Gastroesophageal sphincter (tissue), 4 donors: ENCODE measurements around the gene IRGQ. TPM values are rescaled to one million over a fixed set of nuclear protein-coding genes. Genes with fewer than 3 reads are reported as not detected.

ENCODE experiments used
- ATAC-seq: fragments of 150-250 bp; one replicate; pipeline ENCODE4 v1.9.1; 2016; ENCODE audit warnings: mild to moderate bottlenecking, moderate library complexity
- H3K27ac ChIP-seq, 4 donors: fragments of 200-600 bp; sonication (generic) in 3 of 4; 1 replicate in 3 of 4; 2 replicates in 1 of 4; pipeline ENCODE4 v1.5.1; 2016 to 2019
- H3K27me3 ChIP-seq: fragments of 200-600 bp; sonication (generic); one replicate; pipeline ENCODE4 v1.5.1; 2019
- H3K36me3 ChIP-seq, 2 donors: fragments of 200-600 bp; sonication (generic); one replicate each; pipeline ENCODE4 v1.5.1; 2019; ENCODE audit warnings: control low read depth in 1 of 2
- H3K4me1 ChIP-seq, 3 donors: fragments of 200-600 bp; sonication (generic); 1 replicate in 2 of 3; 2 replicates in 1 of 3; pipeline ENCODE4 v1.5.1; 2016 to 2019; ENCODE audit warnings: control low read depth in 2 of 3
- H3K4me3 ChIP-seq, 2 donors: fragments of 200-600 bp; sonication (generic); one replicate each; pipeline ENCODE4 v1.5.1; 2019; ENCODE audit warnings: mild to moderate bottlenecking in 1 of 2, moderate library complexity in 1 of 2
- H3K9me3 ChIP-seq, 3 donors: fragments of 200-600 bp; sonication (generic); one replicate each; pipeline ENCODE4 v1.5.1; 2017 to 2019; ENCODE audit warnings: control low read depth in 2 of 3
- EP300 ChIP-seq: sonication (generic); formaldehyde crosslinking; IDR thresholded peaks from one replicate; pipeline ENCODE4 v1.6.1; 2017; ENCODE audit warnings: antibody characterized with exemption, mild to moderate bottlenecking
- POLR2A ChIP-seq, 2 donors: fragments of 450-650 bp; IDR thresholded peaks; one replicate each; pipeline ENCODE4 v1.6.1; 2017; ENCODE audit warnings: antibody characterized with exemption in 2 of 2, mild to moderate bottlenecking in 2 of 2, moderate library complexity in 1 of 2
- POLR2AphosphoS5 ChIP-seq: sonication (generic); formaldehyde crosslinking; IDR thresholded peaks from one replicate; pipeline ENCODE4 v1.6.1; 2017; ENCODE audit warnings: antibody characterized with exemption
- WGBS, 2 donors: methylation state at CpG; one replicate each; pipeline ENCODE4 v1.1.5; 2018; ENCODE audit warnings: low coverage in 1 of 2; 5-methylcytosine and 5-hydroxymethylcytosine counted together
- total RNA-seq, 4 donors: library from RNA; depleted of rRNA; stranded (reverse); fragments of >200 nt; gene quantifications; one replicate each; pipeline ENCODE4 v1.1.0, GENCODE V29; 2016
- TF ChIP-seq, protein P1 (sequence below), 4 experiments: fragments of 200-600 bp in 2 of 4; fragments of 450-650 bp in 2 of 4; sonication (generic) in 1 of 4; IDR thresholded peaks; one replicate each; pipeline ENCODE4 v1.5.1; 2017 to 2019; ENCODE audit warnings: antibody characterized with exemption in 4 of 4, mild to moderate bottlenecking in 2 of 4, moderate library complexity in 2 of 4

The IRGQ gene
- total RNA-seq, 4 donors from 2014 or later: 25.5 to 38.5 (median 27.8) TPM

GRCh38 chr19:43561139-43561970 lies 34.6 kb downstream of the IRGQ start:
- Histone ChIP-seq H3K36me3 (peaks cover 0 to 56% of the 10 kb centered on the region in 2 donors), H3K9me3 (no peaks in the 10 kb centered on the region), H3K4me3 (no peak overlapping the region), H3K27me3 (no peaks in the 10 kb centered on the region), H3K4me1 (peaks cover 0 to 27% (median 0%) of the 10 kb centered on the region in 3 donors), H3K27ac (peak overlapping the region in 1 of 4 donors; percentile 71)
- no peak for ATAC-seq
- TF ChIP-seq POLR2AphosphoS5 (no peak), EP300 (no peak)
- WGBS, 2 donors: 85 to 96% methylated on average over 9 to 12 of the region's 12 CpGs

GRCh38 chr19:43560687-43561086 lies 35.2 kb downstream of the IRGQ start:
- TF ChIP-seq POLR2A (IDR thresholded peaks at IDR 0.05): no peak
- TF ChIP-seq EP300: no peak
- TF ChIP-seq, protein P1, sequence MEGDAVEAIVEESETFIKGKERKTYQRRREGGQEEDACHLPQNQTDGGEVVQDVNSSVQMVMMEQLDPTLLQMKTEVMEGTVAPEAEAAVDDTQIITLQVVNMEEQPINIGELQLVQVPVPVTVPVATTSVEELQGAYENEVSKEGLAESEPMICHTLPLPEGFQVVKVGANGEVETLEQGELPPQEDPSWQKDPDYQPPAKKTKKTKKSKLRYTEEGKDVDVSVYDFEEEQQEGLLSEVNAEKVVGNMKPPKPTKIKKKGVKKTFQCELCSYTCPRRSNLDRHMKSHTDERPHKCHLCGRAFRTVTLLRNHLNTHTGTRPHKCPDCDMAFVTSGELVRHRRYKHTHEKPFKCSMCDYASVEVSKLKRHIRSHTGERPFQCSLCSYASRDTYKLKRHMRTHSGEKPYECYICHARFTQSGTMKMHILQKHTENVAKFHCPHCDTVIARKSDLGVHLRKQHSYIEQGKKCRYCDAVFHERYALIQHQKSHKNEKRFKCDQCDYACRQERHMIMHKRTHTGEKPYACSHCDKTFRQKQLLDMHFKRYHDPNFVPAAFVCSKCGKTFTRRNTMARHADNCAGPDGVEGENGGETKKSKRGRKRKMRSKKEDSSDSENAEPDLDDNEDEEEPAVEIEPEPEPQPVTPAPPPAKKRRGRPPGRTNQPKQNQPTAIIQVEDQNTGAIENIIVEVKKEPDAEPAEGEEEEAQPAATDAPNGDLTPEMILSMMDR (IDR thresholded peaks at IDR 0.05): no peak
- no peak for TF ChIP-seq POLR2AphosphoS5
- no peak for ATAC-seq
- H3K9me3 ChIP-seq: no peaks in the 10 kb centered on the region
- 65 to 87% methylated on average over 5 of the region's 6 CpGs for WGBS, 2 donors
- no peak overlapping the region for H3K27ac ChIP-seq
- peaks cover 0 to 63% of the 10 kb centered on the region in 2 donors for H3K36me3 ChIP-seq
- H3K27me3 ChIP-seq: no peaks in the 10 kb centered on the region
- peaks cover 0 to 27% (median 0%) of the 10 kb centered on the region in 3 donors for H3K4me1 ChIP-seq
- no peak overlapping the region for H3K4me3 ChIP-seq

DNA sequence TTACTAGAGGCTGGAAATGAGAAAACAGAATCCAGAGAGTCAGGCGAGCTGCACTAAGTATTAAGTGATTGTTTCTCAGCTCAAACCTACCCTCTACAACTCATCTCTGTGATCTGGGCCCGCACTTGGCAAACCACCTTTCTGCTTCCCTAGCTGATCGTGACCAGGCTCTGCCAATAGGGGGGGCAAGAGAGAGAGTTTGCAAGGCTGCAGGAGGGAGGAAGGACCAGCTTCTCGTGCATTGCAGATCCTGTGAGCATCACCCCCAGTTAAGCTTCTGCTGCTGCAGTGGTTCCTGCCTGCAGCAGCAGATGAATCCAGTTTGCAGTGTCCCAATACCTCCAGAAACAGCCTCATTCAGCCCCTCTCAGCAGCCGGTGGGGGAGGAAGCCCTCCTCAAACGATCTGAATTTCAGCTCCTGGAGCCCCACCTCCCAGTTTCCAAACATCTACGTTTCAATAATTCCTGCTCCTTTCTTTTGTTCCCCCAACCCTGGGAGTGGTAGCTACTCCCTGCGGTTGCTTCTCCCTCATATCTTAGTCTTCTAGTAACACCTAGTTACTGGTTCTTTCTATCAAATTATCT lies 40.7 kb downstream of the IRGQ start:
- H3K27ac ChIP-seq: no peak overlapping the region
- no peak for ATAC-seq

DNA sequence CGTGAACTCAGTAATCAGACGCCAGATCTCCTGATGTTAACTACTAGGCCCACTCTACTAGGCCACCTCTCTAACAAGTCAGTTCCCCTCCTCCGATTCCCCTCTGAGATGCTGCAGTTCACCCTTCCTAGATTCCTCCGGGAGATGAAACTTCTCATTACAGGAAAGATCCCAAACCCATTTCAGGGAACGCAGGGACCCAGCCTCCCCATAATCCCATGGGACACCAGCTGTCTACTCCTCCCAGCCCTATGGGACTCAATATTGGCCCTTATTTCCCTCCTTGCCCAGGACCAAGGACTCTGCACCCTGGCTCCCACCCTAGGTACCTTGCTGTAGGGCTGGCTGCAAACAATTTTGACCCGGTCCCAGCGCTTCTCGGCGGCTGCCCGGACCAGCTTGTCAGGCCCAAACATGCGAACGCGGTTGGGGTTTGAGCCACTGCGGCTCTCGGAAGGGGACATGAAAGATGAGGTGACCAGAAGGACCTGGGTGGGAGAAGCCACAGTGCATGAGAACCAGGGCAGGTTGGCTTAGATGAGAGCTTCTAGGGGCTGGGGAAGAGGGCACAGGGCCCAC lies 41.5 kb downstream of the IRGQ start:
- 98% methylated on average over 5 of the region's 15 CpGs; no CpG with 5 or more reads in 1 of the 2 donors for WGBS, 2 donors
- Histone ChIP-seq H3K27me3 (no peaks in the 10 kb centered on the region), H3K9me3 (no peaks in the 10 kb centered on the region), H3K27ac (no peak overlapping the region), H3K4me3 (no peak overlapping the region), H3K4me1 (no peaks in the 10 kb centered on the region), H3K36me3 (peaks cover 0 to 96% of the 10 kb centered on the region in 2 donors)
- TF ChIP-seq POLR2A (IDR thresholded peaks at IDR 0.05) (no peak), POLR2AphosphoS5 (no peak), EP300 (no peak)
- TF ChIP-seq, protein P1 (IDR thresholded peaks at IDR 0.05): no peak
- no peak for ATAC-seq

More for the DNA sequence above, 40.7 kb downstream of the IRGQ start:
- H3K4me3 ChIP-seq: no peak overlapping the region
- TF ChIP-seq, protein P1 (IDR thresholded peaks at IDR 0.05): peak in 3 of 4 experiments; percentile 41 to 62 (median 42)
- TF ChIP-seq POLR2A (IDR thresholded peaks at IDR 0.05): no peak
- peaks cover 0 to 96% of the 10 kb centered on the region in 2 donors for H3K36me3 ChIP-seq
- no peaks in the 10 kb centered on the region for H3K4me1 ChIP-seq
- H3K9me3 ChIP-seq: no peaks in the 10 kb centered on the region
- WGBS, 2 donors: 38 to 39% methylated on average over 8 of the region's 8 CpGs
- H3K27me3 ChIP-seq: no peaks in the 10 kb centered on the region

DNA sequence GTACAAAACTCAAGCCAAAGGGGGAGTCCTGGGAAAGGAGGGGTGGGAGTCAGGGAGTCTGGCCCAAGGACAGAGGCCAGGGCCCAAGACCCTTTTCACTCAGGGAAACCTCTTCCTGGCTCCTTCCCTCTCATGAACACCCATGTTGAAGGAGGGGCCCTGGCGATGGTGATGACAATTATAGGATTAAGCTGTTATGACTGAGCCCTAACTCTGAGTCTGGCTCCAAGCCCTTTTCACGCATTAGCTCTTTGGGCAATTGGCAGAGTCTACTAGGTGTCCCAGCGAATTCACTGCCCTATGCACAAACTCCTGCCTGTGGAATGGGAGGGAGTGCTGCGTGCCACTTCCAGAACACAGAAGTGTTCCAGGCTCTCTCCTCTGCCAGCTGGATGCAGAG lies 42.3 kb downstream of the IRGQ start:
- Histone ChIP-seq H3K4me3 (no peak overlapping the region), H3K36me3 (peaks cover 0 to 98% of the 10 kb centered on the region in 2 donors), H3K4me1 (no peaks in the 10 kb centered on the region), H3K9me3 (no peaks in the 10 kb centered on the region), H3K27me3 (no peaks in the 10 kb centered on the region), H3K27ac (no peak overlapping the region)
- TF ChIP-seq EP300: no peak
- TF ChIP-seq, protein P1 (IDR thresholded peaks at IDR 0.05): no peak
- no peak for TF ChIP-seq POLR2AphosphoS5
- no peak for TF ChIP-seq POLR2A (IDR thresholded peaks at IDR 0.05)
- WGBS, 2 donors: 59% methylated on average over 3 of the region's 4 CpGs; no CpG with 5 or more reads in 1 of the 2 donors
- ATAC-seq: no peak
